ENCODE results near the gene NDUFA3.
"Not testable (repeated sequence)": the region's sequence is repeated elsewhere in the genome, so short reads cannot be mapped to it uniquely, and the experiment has no call there.

NDUFA3 gene

GRCh38 chr19:54102421-54103169 is at the start of gene NDUFA3:
Gene NDUFA3 (plus strand): TSS chr19:54102855. CDS start chr19:54102879, 24 bp downstream.
- DNase-seq (ENCODE audit: extremely low read depth in 1 of 2, low read depth in 1 of 2) = peak; percentile 90 to 95

GRCh38 chr19:54062643-54063042 is 40.0 kb upstream of the NDUFA3 start:
- no peak for DNase-seq (ENCODE audit: extremely low read depth in 1 of 2, low read depth in 1 of 2)

GRCh38 chr19:54063350-54064116 is 39.1 kb upstream of the NDUFA3 start, which contains the start of gene VSTM1:
Gene VSTM1 (minus strand): TSS chr19:54063897. CDS start chr19:54063777, 120 bp downstream.
- no peak for DNase-seq (ENCODE audit: extremely low read depth in 1 of 2, low read depth in 1 of 2)

GRCh38 chr19:54069470-54069869 is 33.2 kb upstream of the NDUFA3 start:
- no peak for DNase-seq (ENCODE audit: extremely low read depth in 1 of 2, low read depth in 1 of 2)

GRCh38 chr19:54073829-54074228 is 28.8 kb upstream of the NDUFA3 start:
- no peak for DNase-seq (ENCODE audit: extremely low read depth in 1 of 2, low read depth in 1 of 2)

GRCh38 chr19:54074851-54075250 is 27.8 kb upstream of the NDUFA3 start:
- no peak for DNase-seq (ENCODE audit: extremely low read depth in 1 of 2, low read depth in 1 of 2)

- no peak for DNase-seq (ENCODE audit: extremely low read depth in 1 of 2, low read depth in 1 of 2)
These were observed 25.3 kb upstream of the NDUFA3 start for GRCh38 chr19:54077334-54077733.

- no peak for DNase-seq (ENCODE audit: extremely low read depth in 1 of 2, low read depth in 1 of 2)
These were observed 21.6 kb upstream of the NDUFA3 start, which contains the start of gene TARM1 for GRCh38 chr19:54081032-54081431. Gene TARM1 (minus strand): TSS chr19:54081365. CDS start chr19:54081340, 25 bp downstream.

- DNase-seq (ENCODE audit: extremely low read depth in 1 of 2, low read depth in 1 of 2) = no peak
These were observed 18.2 kb upstream of the NDUFA3 start for GRCh38 chr19:54084410-54084809.

GRCh38 chr19:54094426-54095000 is 8.1 kb upstream of the NDUFA3 start:
- no peak for DNase-seq (ENCODE audit: extremely low read depth in 1 of 2, low read depth in 1 of 2)

- DNase-seq (ENCODE audit: extremely low read depth in 1 of 2, low read depth in 1 of 2) = no peak
These were observed 7.4 kb upstream of the NDUFA3 start for GRCh38 chr19:54095136-54095858.

GRCh38 chr19:54095859-54096616 is 6.6 kb upstream of the NDUFA3 start:
- DNase-seq (ENCODE audit: extremely low read depth in 1 of 2, low read depth in 1 of 2) = peak in 1 of 2 donors; percentile 35

- no peak for DNase-seq (ENCODE audit: extremely low read depth in 1 of 2, low read depth in 1 of 2)
These were observed 6.0 kb upstream of the NDUFA3 start for GRCh38 chr19:54096617-54097106.

GRCh38 chr19:54099190-54099902 is 3.3 kb upstream of the NDUFA3 start:
- DNase-seq (ENCODE audit: extremely low read depth in 1 of 2, low read depth in 1 of 2) = no peak

GRCh38 chr19:54099903-54100255 is 2.8 kb upstream of the NDUFA3 start:
- DNase-seq (ENCODE audit: extremely low read depth in 1 of 2, low read depth in 1 of 2) = not testable (repeated sequence)

GRCh38 chr19:54100561-54100960 is 2.1 kb upstream of the NDUFA3 start, which contains the start of gene OSCAR:
Gene OSCAR (minus strand): TSS chr19:54100803. CDS start chr19:54100792, 11 bp downstream.
- DNase-seq (ENCODE audit: extremely low read depth in 1 of 2, low read depth in 1 of 2) = no peak

- no peak for DNase-seq (ENCODE audit: extremely low read depth in 1 of 2, low read depth in 1 of 2)
These were observed 2.5 kb downstream of the NDUFA3 start for GRCh38 chr19:54104998-54105715.

- no peak for DNase-seq (ENCODE audit: extremely low read depth in 1 of 2, low read depth in 1 of 2)
These were observed 3.1 kb downstream of the NDUFA3 start for GRCh38 chr19:54105796-54106195.

- no peak for DNase-seq (ENCODE audit: extremely low read depth in 1 of 2, low read depth in 1 of 2)
These were observed 4.1 kb downstream of the NDUFA3 start for GRCh38 chr19:54106716-54107115.
